Thyroid gland (tissue), 4 donors: Measurements from ENCODE around the gene CDYL. TPM values are rescaled to one million over a fixed set of nuclear protein-coding genes. Genes with fewer than 3 reads are reported as not detected.

Experiments used
- DNase-seq, 2 donors: peaks; one replicate each; pipeline ENCODE4 v3.0.0-alpha.2; 2019
- H3K27ac ChIP-seq, 3 donors: fragments of 200-600 bp; sonication (generic); 1 replicate in 2 of 3; 2 replicates in 1 of 3; pipeline ENCODE4 v1.5.1; 2016 to 2019; ENCODE audit warnings: mild to moderate bottlenecking in 1 of 3, moderate library complexity in 1 of 3
- H3K27me3 ChIP-seq: fragments of 200-600 bp; sonication (generic); one replicate; pipeline ENCODE4 v1.5.1; 2019
- H3K36me3 ChIP-seq, 2 donors: fragments of 200-600 bp; sonication (generic); one replicate each; pipeline ENCODE4 v1.5.1; 2016 to 2019
- H3K4me1 ChIP-seq, 2 donors: fragments of 200-600 bp; sonication (generic); one replicate each; pipeline ENCODE4 v1.5.1; 2017 to 2019
- H3K4me3 ChIP-seq, 3 donors: fragments of 200-600 bp; sonication (generic); replicated peaks in 1 of 3; 1 replicate in 2 of 3; 2 replicates in 1 of 3; pipeline ENCODE4 v1.5.1; 2016; ENCODE audit warnings: mild to moderate bottlenecking in 1 of 3
- H3K9me3 ChIP-seq: fragments of 200-600 bp; sonication (generic); one replicate; pipeline ENCODE4 v1.5.1; 2017
- CTCF ChIP-seq, 6 experiments: fragments of 200-600 bp in 3 of 6; fragments of 450-650 bp in 3 of 6; sonication (generic) in 3 of 6; IDR thresholded peaks; one replicate each; pipeline ENCODE4 v1.5.1; 2016 to 2019; ENCODE audit warnings: antibody characterized with exemption in 6 of 6, mild to moderate bottlenecking in 2 of 6, inconsistent platforms in 1 of 6, moderate library complexity in 1 of 6
- POLR2A ChIP-seq, 2 donors: fragments of 450-650 bp; IDR thresholded peaks; one replicate each; pipeline ENCODE4 v1.6.1; 2017; ENCODE audit warnings: antibody characterized with exemption in 2 of 2, mild to moderate bottlenecking in 2 of 2, moderate library complexity in 1 of 2
- WGBS, 2 donors: methylation state at CpG; one replicate each; pipeline ENCODE4 v1.1.5; 2017; 5-methylcytosine and 5-hydroxymethylcytosine counted together
- intact Hi-C: fragments of 100-400 bp; cut with DNase I; formaldehyde crosslinking; loops from one replicate; pipeline ENCODE4 v1.15.1; 2023
- total RNA-seq, 4 donors: library from RNA; depleted of rRNA; stranded (reverse); fragments of >200 nt; gene quantifications; one replicate each; pipeline ENCODE4 v1.2.3, GENCODE V29; 2016

Gene CDYL
- total RNA-seq, 4 donors from 2014 or later: 22.6 to 61.4 (median 43.7) TPM

GRCh38 chr6:4776493-4777393 is 539 bp downstream of the CDYL start:
- peak overlapping the region in 1 of 3 donors; percentile 10 for H3K27ac ChIP-seq
- no peaks in the 10 kb centered on the region for H3K27me3 ChIP-seq
- TF ChIP-seq CTCF (IDR thresholded peaks at IDR 0.05) (no peak), POLR2A (IDR thresholded peaks at IDR 0.05) (no peak)
- intact Hi-C loops: no loop called here
- H3K9me3 ChIP-seq: no peaks in the 10 kb centered on the region
- peak; percentile 37 to 44 for DNase-seq
- H3K4me3 ChIP-seq: peak overlapping the region in 2 of 3 donors; percentile 1 to 66
- 1 to 2% methylated on average over 12 to 23 of the region's 107 CpGs for WGBS, 2 donors
- H3K36me3 ChIP-seq: no peaks in the 10 kb centered on the region
- peaks cover 10 to 28% of the 10 kb centered on the region in 2 donors for H3K4me1 ChIP-seq

- intact Hi-C loops: no loop called here
- TF ChIP-seq CTCF (IDR thresholded peaks at IDR 0.05) (no peak), POLR2A (IDR thresholded peaks at IDR 0.05) (no peak)
- Histone ChIP-seq H3K4me3 (peak overlapping the region in 2 of 3 donors; percentile 1 to 66), H3K36me3 (no peaks in the 10 kb centered on the region), H3K27ac (no peak overlapping the region), H3K27me3 (no peaks in the 10 kb centered on the region), H3K9me3 (no peaks in the 10 kb centered on the region), H3K4me1 (peaks cover 14 to 35% of the 10 kb centered on the region in 2 donors)
- WGBS, 2 donors: 20 to 21% methylated on average over 9 of the region's 9 CpGs
- DNase-seq: no peak
These were observed 1.3 kb downstream of the CDYL start for GRCh38 chr6:4777394-4777935.

GRCh38 chr6:4778086-4778485 is 1.9 kb downstream of the CDYL start:
- no peak for DNase-seq
- TF ChIP-seq POLR2A (IDR thresholded peaks at IDR 0.05) (no peak), CTCF (IDR thresholded peaks at IDR 0.05) (no peak)
- no peak overlapping the region for H3K27ac ChIP-seq
- H3K27me3 ChIP-seq: no peaks in the 10 kb centered on the region
- intact Hi-C loops: no loop called here
- no peaks in the 10 kb centered on the region for H3K9me3 ChIP-seq
- 87 to 93% methylated on average over 1 of the region's 1 CpG for WGBS, 2 donors
- peaks cover 14 to 39% of the 10 kb centered on the region in 2 donors for H3K4me1 ChIP-seq
- no peak overlapping the region for H3K4me3 ChIP-seq
- no peaks in the 10 kb centered on the region for H3K36me3 ChIP-seq

GRCh38 chr6:4780360-4780812 is 4.2 kb downstream of the CDYL start:
- intact Hi-C loops: no loop called here
- H3K27me3 ChIP-seq: no peaks in the 10 kb centered on the region
- no peaks in the 10 kb centered on the region for H3K9me3 ChIP-seq
- WGBS, 2 donors: 43 to 61% methylated on average over 10 to 11 of the region's 11 CpGs
- peak; percentile 11 to 14 for DNase-seq
- H3K36me3 ChIP-seq: no peaks in the 10 kb centered on the region
- no peak for TF ChIP-seq CTCF (IDR thresholded peaks at IDR 0.05)
- TF ChIP-seq POLR2A (IDR thresholded peaks at IDR 0.05): no peak
- no peak overlapping the region for H3K27ac ChIP-seq
- no peak overlapping the region for H3K4me3 ChIP-seq
- H3K4me1 ChIP-seq: peaks cover 14 to 36% of the 10 kb centered on the region in 2 donors

DNA sequence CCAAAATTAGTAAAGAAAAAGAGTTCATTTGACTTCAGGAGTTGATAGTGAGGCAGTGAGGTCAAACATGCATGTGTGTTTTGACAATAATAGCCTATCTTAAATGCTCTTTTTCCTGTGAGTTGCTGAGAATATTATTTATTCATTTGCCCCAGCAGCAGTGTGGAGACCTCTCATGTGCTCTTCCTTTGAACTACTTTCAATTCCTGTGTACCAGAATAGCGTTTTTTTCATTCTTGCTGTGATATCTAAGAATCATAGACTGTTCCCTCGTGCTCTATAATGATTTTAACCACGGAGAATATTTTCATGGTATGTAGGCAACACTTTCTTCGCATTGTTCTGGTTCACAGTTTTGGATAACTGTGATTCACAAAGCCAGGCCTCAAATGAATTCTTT is 5.2 kb downstream of the CDYL start:
- Histone ChIP-seq H3K9me3 (no peaks in the 10 kb centered on the region), H3K36me3 (no peaks in the 10 kb centered on the region), H3K4me1 (peaks cover 14 to 36% of the 10 kb centered on the region in 2 donors), H3K4me3 (no peak overlapping the region), H3K27me3 (no peaks in the 10 kb centered on the region), H3K27ac (peak overlapping the region in 1 of 3 donors; percentile 19)
- TF ChIP-seq POLR2A (IDR thresholded peaks at IDR 0.05): no peak
- no peak for TF ChIP-seq CTCF (IDR thresholded peaks at IDR 0.05)
- no peak for DNase-seq
- 67 to 75% methylated on average over 4 of the region's 4 CpGs for WGBS, 2 donors
- intact Hi-C loops: no loop called here
